Muscle layer of duodenum (tissue), 2 donors: ENCODE data around the gene HSPB6.

Source experiments
- H3K27ac ChIP-seq: one replicate; pipeline ENCODE4 v1.7.0; 2013; ENCODE audit warnings: mild to moderate bottlenecking, low read length
- H3K27me3 ChIP-seq: one replicate; pipeline ENCODE4 v1.7.0; 2013; ENCODE audit warnings: low read depth, mild to moderate bottlenecking, control low read depth, low read length
- H3K36me3 ChIP-seq, 2 donors: one replicate each; pipeline ENCODE4 v1.7.0; 2013; ENCODE audit warnings: low read length in 2 of 2, control low read depth in 1 of 2, mild to moderate bottlenecking in 1 of 2; ENCODE audit not compliant: insufficient read depth in 2 of 2, control insufficient read depth in 1 of 2
- H3K4me1 ChIP-seq, 2 donors: one replicate each; pipeline ENCODE4 v1.7.0; 2013; ENCODE audit warnings: low read length in 2 of 2, mild to moderate bottlenecking in 2 of 2, control low read depth in 1 of 2, moderate library complexity in 1 of 2; ENCODE audit not compliant: insufficient read depth in 2 of 2, control insufficient read depth in 1 of 2
- H3K4me3 ChIP-seq, 2 donors: one replicate each; pipeline ENCODE4 v1.7.0; 2013; ENCODE audit warnings: low read length in 2 of 2, low read depth in 1 of 2, mild to moderate bottlenecking in 1 of 2
- H3K9me3 ChIP-seq, 2 donors: one replicate each; pipeline ENCODE4 v1.7.0; 2013; ENCODE audit warnings: low read length in 2 of 2, control low read depth in 1 of 2, mild to moderate bottlenecking in 1 of 2; ENCODE audit not compliant: control insufficient read depth in 1 of 2
- donor health status: healthy.

The HSPB6 gene

GRCh38 chr19:35740108-35740422 is 16.8 kb downstream of the HSPB6 start:
- Histone ChIP-seq H3K27me3 (no peaks in the 10 kb centered on the region), H3K27ac (peak overlapping the region; percentile 67), H3K9me3 (no peaks in the 10 kb centered on the region), H3K4me1 (peaks cover 12 to 22% of the 10 kb centered on the region in 2 donors), H3K36me3 (peaks cover 19 to 48% of the 10 kb centered on the region in 2 donors), H3K4me3 (peak overlapping the region; percentile 70 to 81)

- peaks cover 24 to 50% of the 10 kb centered on the region in 2 donors for H3K36me3 ChIP-seq
- H3K4me3 ChIP-seq, result peak overlapping the region; percentile 70 to 81
- peaks cover 10 to 19% of the 10 kb centered on the region in 2 donors for H3K4me1 ChIP-seq
- H3K27ac ChIP-seq, result peak overlapping the region; percentile 67
- H3K9me3 ChIP-seq, result no peaks in the 10 kb centered on the region
- H3K27me3 ChIP-seq, result no peaks in the 10 kb centered on the region
Observed at GRCh38 chr19:35739275-35740107, 17.3 kb downstream of the HSPB6 start.

- Histone ChIP-seq H3K27ac (no peak overlapping the region), H3K36me3 (peaks cover 30 to 53% of the 10 kb centered on the region in 2 donors), H3K4me3 (no peak overlapping the region), H3K4me1 (peaks cover 4 to 13% of the 10 kb centered on the region in 2 donors), H3K27me3 (no peaks in the 10 kb centered on the region), H3K9me3 (no peaks in the 10 kb centered on the region)
Observed at GRCh38 chr19:35738887-35739229, 18.0 kb downstream of the HSPB6 start.

- H3K4me3 ChIP-seq, result no peak overlapping the region
- no peaks in the 10 kb centered on the region for H3K27me3 ChIP-seq
- no peaks in the 10 kb centered on the region for H3K9me3 ChIP-seq
- H3K27ac ChIP-seq, result no peak overlapping the region
- H3K4me1 ChIP-seq, result peaks cover 4 to 11% of the 10 kb centered on the region in 2 donors
- H3K36me3 ChIP-seq, result peaks cover 32 to 57% of the 10 kb centered on the region in 2 donors
Observed at GRCh38 chr19:35738021-35738886, 18.6 kb downstream of the HSPB6 start.

GRCh38 chr19:35736913-35737886 is 19.6 kb downstream of the HSPB6 start:
- H3K36me3 ChIP-seq, result peaks cover 32 to 62% of the 10 kb centered on the region in 2 donors
- no peaks in the 10 kb centered on the region for H3K27me3 ChIP-seq
- peaks cover 4 to 11% of the 10 kb centered on the region in 2 donors for H3K4me1 ChIP-seq
- H3K4me3 ChIP-seq, result no peak overlapping the region
- H3K27ac ChIP-seq, result no peak overlapping the region
- no peaks in the 10 kb centered on the region for H3K9me3 ChIP-seq

- Histone ChIP-seq H3K27ac (no peak overlapping the region), H3K9me3 (no peaks in the 10 kb centered on the region), H3K27me3 (no peaks in the 10 kb centered on the region), H3K36me3 (peaks cover 45 to 81% of the 10 kb centered on the region in 2 donors), H3K4me3 (no peak overlapping the region), H3K4me1 (peaks cover 3 to 5% of the 10 kb centered on the region in 2 donors)
Observed at GRCh38 chr19:35734889-35735288, 21.9 kb downstream of the HSPB6 start.

- no peak overlapping the region for H3K27ac ChIP-seq
Observed at GRCh38 chr19:35734273-35734672, 22.6 kb downstream of the HSPB6 start.

GRCh38 chr19:35733180-35734125 is 23.4 kb downstream of the HSPB6 start:
- H3K4me3 ChIP-seq, result no peak overlapping the region
- H3K4me1 ChIP-seq, result no peaks in the 10 kb centered on the region
- H3K36me3 ChIP-seq, result peaks cover 52 to 88% of the 10 kb centered on the region in 2 donors
- H3K27me3 ChIP-seq, result no peaks in the 10 kb centered on the region
- H3K9me3 ChIP-seq, result no peaks in the 10 kb centered on the region
- no peak overlapping the region for H3K27ac ChIP-seq

More at GRCh38 chr19:35734273-35734672, 22.6 kb downstream of the HSPB6 start:
- Histone ChIP-seq H3K9me3 (no peaks in the 10 kb centered on the region), H3K4me3 (no peak overlapping the region), H3K27me3 (no peaks in the 10 kb centered on the region), H3K36me3 (peaks cover 48 to 87% of the 10 kb centered on the region in 2 donors), H3K4me1 (no peaks in the 10 kb centered on the region)

- Histone ChIP-seq H3K9me3 (no peaks in the 10 kb centered on the region), H3K4me1 (no peaks in the 10 kb centered on the region), H3K4me3 (no peak overlapping the region), H3K36me3 (peaks cover 50 to 88% of the 10 kb centered on the region in 2 donors), H3K27me3 (no peaks in the 10 kb centered on the region), H3K27ac (no peak overlapping the region)
Observed at GRCh38 chr19:35732540-35733179, 24.2 kb downstream of the HSPB6 start.
